Suprapubic skin (tissue), 3 donors: ENCODE results near the gene MMAB.

Source experiments
- CTCF ChIP-seq, 2 donors: fragments of 200-600 bp in 1 of 2; fragments of 450-650 bp in 1 of 2; sonication (generic) in 1 of 2; IDR thresholded peaks; one replicate each; pipeline ENCODE4 v1.5.1; 2016 to 2019; ENCODE audit warnings: antibody characterized with exemption in 2 of 2, mild to moderate bottlenecking in 1 of 2, moderate library complexity in 1 of 2
- POLR2AphosphoS5 ChIP-seq, 3 donors: sonication (generic); formaldehyde crosslinking; IDR thresholded peaks; one replicate each; pipeline ENCODE4 v1.6.1; 2017; ENCODE audit warnings: antibody characterized with exemption in 3 of 3

GRCh38 chr12:109535231-109535862 lies 38.0 kb downstream of the MMAB start:
- TF ChIP-seq CTCF (IDR thresholded peaks at IDR 0.05) = no peak
- no peak for TF ChIP-seq POLR2AphosphoS5 (IDR thresholded peaks at IDR 0.05)
